Measurements from ENCODE around the gene COX4I1. TPM values are rescaled to one million over a fixed set of nuclear protein-coding genes. Genes with fewer than 3 reads are reported as not detected.
"Not testable (repeated sequence)": the region's sequence is repeated elsewhere in the genome, so short reads cannot be mapped to it uniquely, and the experiment has no call there.

Gene COX4I1
- total RNA-seq, 1 donor from 2014 or later, result 459 TPM

DNA sequence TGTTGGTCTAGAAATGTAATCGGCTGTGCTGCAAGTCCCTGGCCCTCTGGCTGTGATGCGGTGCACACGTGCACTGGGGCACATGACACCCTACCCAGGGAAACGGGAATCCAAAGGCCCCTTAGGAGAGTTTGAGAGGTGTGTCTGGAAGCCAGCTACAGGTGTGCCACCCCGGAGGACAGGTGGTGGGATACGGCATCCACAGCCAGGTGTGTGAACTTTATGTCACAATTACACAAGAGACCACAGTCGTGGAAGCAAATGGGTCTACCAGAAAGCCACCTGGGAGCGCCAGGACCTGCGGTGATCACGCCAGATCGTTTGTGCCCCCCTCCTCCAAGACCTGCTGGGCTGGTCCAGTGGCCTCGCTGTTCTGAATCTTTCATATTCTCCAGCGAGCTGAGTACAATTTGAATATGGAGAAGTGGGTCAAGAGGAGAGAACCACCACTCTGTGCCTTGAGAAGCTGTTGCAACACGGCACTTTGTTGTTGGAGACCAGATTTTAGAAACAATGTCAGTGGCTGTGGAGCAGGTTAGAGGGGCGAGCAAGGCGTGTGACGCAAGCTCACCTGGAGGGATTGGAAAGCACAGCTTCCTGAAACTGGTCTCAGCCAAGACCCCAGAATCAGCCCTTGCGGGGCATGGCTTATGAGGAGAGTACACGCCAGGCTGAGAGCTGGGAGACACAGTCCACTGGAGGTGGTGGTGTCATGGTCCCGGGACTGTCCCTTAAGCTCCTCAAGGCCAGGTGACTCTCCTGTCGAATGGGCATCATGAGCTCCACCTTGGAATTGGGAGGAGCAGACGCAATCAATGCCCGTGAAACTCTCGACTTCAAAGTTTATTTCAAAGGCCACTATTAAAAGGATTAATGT lies 37.4 kb downstream of the COX4I1 start:
- Mint-ChIP-seq H3K9me3 (ENCODE audit: unreplicated experiment) (peaks cover 17% of the 10 kb centered on the region), H3K4me3 (ENCODE audit: unreplicated experiment) (no peak overlapping the region), H3K27ac (ENCODE audit: unreplicated experiment) (no peak overlapping the region), H3K36me3 (ENCODE audit: low read depth, unreplicated experiment) (peaks cover 2% of the 10 kb centered on the region), H3K4me1 (ENCODE audit: low read depth, unreplicated experiment) (no peaks in the 10 kb centered on the region), H3K27me3 (ENCODE audit: low read depth, unreplicated experiment) (peaks cover 76% of the 10 kb centered on the region)
- no peak overlapping the region for H3K27ac ChIP-seq (ENCODE audit: low read depth, low read length)
- peaks cover 3% of the 10 kb centered on the region for H3K9me3 ChIP-seq (ENCODE audit: insufficient read depth, low read depth, low read length)
- no peaks in the 10 kb centered on the region for H3K79me2 ChIP-seq (ENCODE audit: insufficient read depth, low read length)
- no peaks in the 10 kb centered on the region for H3K36me3 ChIP-seq (ENCODE audit: insufficient read depth, low read length)
- H3K27me3 ChIP-seq (ENCODE audit: insufficient read depth, low read length), result peaks cover 2% of the 10 kb centered on the region
- no peak overlapping the region for H3K4me2 ChIP-seq (ENCODE audit: low read length)
- H3K4me1 ChIP-seq (ENCODE audit: insufficient read depth, low read length), result no peaks in the 10 kb centered on the region
- no peak overlapping the region for H3K9ac ChIP-seq (ENCODE audit: low read length)
- H3K4me3 ChIP-seq (ENCODE audit: insufficient read depth, low read depth, low read length), result no peak overlapping the region
- no peak overlapping the region for H2AFZ ChIP-seq (ENCODE audit: low read depth, low read length)
- FAIRE-seq (no peak), DNase-seq (ENCODE audit: low read depth) (no peak)
- no peak for TF ChIP-seq EZH2 (IDR thresholded peaks at IDR 0.05; ENCODE audit: insufficient read depth, low read length)
- H4K20me1 ChIP-seq (ENCODE audit: insufficient read depth, low read length), result no peaks in the 10 kb centered on the region

- not testable (repeated sequence) for H3K4me1 Mint-ChIP-seq (ENCODE audit: low read depth, unreplicated experiment); H2AFZ ChIP-seq (ENCODE audit: low read depth, low read length); H3K36me3 ChIP-seq (ENCODE audit: insufficient read depth, low read length); H3K27ac Mint-ChIP-seq (ENCODE audit: unreplicated experiment); H3K79me2 ChIP-seq (ENCODE audit: insufficient read depth, low read length); DNase-seq (ENCODE audit: low read depth); H3K36me3 Mint-ChIP-seq (ENCODE audit: low read depth, unreplicated experiment); H3K4me1 ChIP-seq (ENCODE audit: insufficient read depth, low read length); H3K9me3 ChIP-seq (ENCODE audit: insufficient read depth, low read depth, low read length); FAIRE-seq; H4K20me1 ChIP-seq (ENCODE audit: insufficient read depth, low read length); H3K27me3 ChIP-seq (ENCODE audit: insufficient read depth, low read length); H3K4me3 Mint-ChIP-seq (ENCODE audit: unreplicated experiment); H3K4me2 ChIP-seq (ENCODE audit: low read length); H3K4me3 ChIP-seq (ENCODE audit: insufficient read depth, low read depth, low read length); H3K9ac ChIP-seq (ENCODE audit: low read length); H3K27ac ChIP-seq (ENCODE audit: low read depth, low read length)
- Mint-ChIP-seq H3K9me3 (ENCODE audit: unreplicated experiment) (peaks cover 18% of the 10 kb centered on the region), H3K27me3 (ENCODE audit: low read depth, unreplicated experiment) (peaks cover 75% of the 10 kb centered on the region)
Measured at GRCh38 chr16:85837654-85838053, 38.2 kb downstream of the COX4I1 start.

- H3K9me3 ChIP-seq (ENCODE audit: insufficient read depth, low read depth, low read length), result peaks cover 3% of the 10 kb centered on the region
- H3K36me3 ChIP-seq (ENCODE audit: insufficient read depth, low read length), result no peaks in the 10 kb centered on the region
- H3K27me3 ChIP-seq (ENCODE audit: insufficient read depth, low read length), result peaks cover 2% of the 10 kb centered on the region
- H3K36me3 Mint-ChIP-seq (ENCODE audit: low read depth, unreplicated experiment), result peaks cover 2% of the 10 kb centered on the region
- H3K4me1 Mint-ChIP-seq (ENCODE audit: low read depth, unreplicated experiment), result no peaks in the 10 kb centered on the region
- no peak overlapping the region for H3K4me2 ChIP-seq (ENCODE audit: low read length)
- H3K9me3 Mint-ChIP-seq (ENCODE audit: unreplicated experiment), result peaks cover 20% of the 10 kb centered on the region
- H3K4me3 ChIP-seq (ENCODE audit: insufficient read depth, low read depth, low read length), result no peak overlapping the region
- H3K27ac ChIP-seq (ENCODE audit: low read depth, low read length), result no peak overlapping the region
- no peak overlapping the region for H2AFZ ChIP-seq (ENCODE audit: low read depth, low read length)
- no peaks in the 10 kb centered on the region for H3K79me2 ChIP-seq (ENCODE audit: insufficient read depth, low read length)
- H3K4me1 ChIP-seq (ENCODE audit: insufficient read depth, low read length), result no peaks in the 10 kb centered on the region
- H3K27me3 Mint-ChIP-seq (ENCODE audit: low read depth, unreplicated experiment), result peaks cover 72% of the 10 kb centered on the region
- no peaks in the 10 kb centered on the region for H4K20me1 ChIP-seq (ENCODE audit: insufficient read depth, low read length)
- H3K4me3 Mint-ChIP-seq (ENCODE audit: unreplicated experiment), result no peak overlapping the region
- no peak overlapping the region for H3K9ac ChIP-seq (ENCODE audit: low read length)
- FAIRE-seq, result no peak
- DNase-seq (ENCODE audit: low read depth), result no peak
- no peak overlapping the region for H3K27ac Mint-ChIP-seq (ENCODE audit: unreplicated experiment)
- TF ChIP-seq EZH2 (IDR thresholded peaks at IDR 0.05; ENCODE audit: insufficient read depth, low read length), result no peak
- TF ChIP-seq, protein P1, sequence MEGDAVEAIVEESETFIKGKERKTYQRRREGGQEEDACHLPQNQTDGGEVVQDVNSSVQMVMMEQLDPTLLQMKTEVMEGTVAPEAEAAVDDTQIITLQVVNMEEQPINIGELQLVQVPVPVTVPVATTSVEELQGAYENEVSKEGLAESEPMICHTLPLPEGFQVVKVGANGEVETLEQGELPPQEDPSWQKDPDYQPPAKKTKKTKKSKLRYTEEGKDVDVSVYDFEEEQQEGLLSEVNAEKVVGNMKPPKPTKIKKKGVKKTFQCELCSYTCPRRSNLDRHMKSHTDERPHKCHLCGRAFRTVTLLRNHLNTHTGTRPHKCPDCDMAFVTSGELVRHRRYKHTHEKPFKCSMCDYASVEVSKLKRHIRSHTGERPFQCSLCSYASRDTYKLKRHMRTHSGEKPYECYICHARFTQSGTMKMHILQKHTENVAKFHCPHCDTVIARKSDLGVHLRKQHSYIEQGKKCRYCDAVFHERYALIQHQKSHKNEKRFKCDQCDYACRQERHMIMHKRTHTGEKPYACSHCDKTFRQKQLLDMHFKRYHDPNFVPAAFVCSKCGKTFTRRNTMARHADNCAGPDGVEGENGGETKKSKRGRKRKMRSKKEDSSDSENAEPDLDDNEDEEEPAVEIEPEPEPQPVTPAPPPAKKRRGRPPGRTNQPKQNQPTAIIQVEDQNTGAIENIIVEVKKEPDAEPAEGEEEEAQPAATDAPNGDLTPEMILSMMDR (IDR thresholded peaks at IDR 0.05; ENCODE audit: insufficient read depth, low read depth, low read length), result no peak
Measured at GRCh38 chr16:85838381-85838780, 38.9 kb downstream of the COX4I1 start.

Measured in astrocyte (in vitro differentiated cells and primary cell).